Activated gamma-delta T cell treated with anti-CD3 and anti-CD28 coated beads, Interleukin-2, amount 50 U/mL, for 16 hours (primary cell): ENCODE results near the gene SLPI.

Experiments
- DNase-seq: peaks from one replicate; pipeline ENCODE4 v3.0.0-alpha.2; 2020; ENCODE audit warnings: low read depth

Gene SLPI

DNA sequence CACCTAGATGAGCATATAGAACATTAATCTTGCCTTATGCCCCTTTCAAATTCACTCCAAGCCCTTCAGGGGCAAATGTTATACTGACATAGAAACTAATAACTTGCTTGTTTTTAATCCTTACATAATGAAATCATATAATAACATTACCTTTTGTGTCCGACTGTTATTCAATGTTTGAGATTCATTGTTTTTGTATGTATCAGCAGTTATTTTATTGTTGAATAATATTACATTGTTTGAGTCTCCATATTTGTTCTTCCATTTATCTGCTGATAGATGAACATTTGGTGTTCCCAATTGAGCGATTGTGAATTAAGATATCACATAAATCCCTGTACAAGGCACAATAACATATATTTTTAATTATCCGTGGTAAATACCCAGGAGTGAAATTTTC lies 41.5 kb downstream of the SLPI start:
- DNase-seq, result no peak

DNA sequence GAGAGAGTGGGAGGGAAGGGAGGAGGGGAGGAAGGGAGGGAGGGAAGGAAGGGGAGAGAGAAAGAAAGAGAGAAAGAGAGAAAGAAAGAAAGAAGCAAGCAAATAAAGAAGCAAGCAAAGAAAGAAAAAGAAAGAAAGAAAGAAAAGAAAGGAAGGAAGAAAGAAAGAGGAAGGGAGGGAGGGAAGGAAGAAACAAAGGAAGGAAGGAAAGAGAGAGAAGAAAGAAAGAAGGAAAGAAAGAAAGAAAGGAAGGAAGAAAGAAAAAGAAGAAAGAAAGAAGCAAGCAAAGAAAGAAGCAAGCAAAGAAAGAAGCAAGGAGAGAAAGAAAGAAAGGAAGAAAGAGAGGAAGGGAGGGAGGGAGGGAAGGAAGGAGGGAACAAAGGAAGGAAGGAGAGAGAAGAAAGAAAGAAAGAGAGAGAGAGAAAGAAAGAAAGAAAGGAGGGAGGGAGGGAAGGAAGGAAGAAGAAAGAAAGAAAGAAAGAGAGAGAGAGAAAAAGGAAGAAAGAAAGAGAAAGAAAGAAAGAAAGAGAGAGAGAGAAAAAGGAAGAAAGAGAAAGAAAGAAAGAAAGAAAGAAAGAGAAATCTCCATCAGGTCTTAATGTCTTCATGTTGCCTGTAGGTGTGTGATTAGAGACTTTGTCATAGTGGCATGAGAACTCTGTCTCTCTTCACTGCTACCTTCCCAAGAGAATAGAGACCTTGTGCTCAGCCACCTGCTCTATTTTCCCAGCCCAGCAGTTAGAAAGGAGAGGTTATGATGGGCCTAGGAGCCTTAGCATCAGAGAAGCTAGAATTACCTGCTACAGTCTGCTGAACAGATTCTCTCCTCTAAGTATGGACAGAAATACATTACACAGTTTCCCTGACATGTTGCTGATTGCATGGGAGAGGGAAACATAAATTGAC lies 42.5 kb downstream of the SLPI start:
- no peak for DNase-seq

DNA sequence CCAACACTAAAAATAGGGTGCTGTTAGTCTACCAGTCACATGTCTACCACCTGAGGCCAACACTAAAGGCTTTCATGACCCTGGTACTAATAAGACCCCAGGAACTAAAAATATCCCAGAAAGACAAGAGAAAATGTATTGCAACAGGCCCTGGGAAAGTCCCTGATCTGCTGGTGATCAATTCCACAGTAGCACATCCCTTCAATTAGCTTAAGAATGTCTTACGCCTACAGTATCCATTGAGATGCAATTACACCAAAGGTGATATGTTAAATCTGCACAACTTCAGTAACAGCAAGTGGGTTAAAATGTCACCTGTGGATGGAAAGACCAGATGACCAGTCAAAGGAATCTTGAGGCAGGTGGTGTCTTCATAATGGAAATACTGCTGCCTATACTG lies 44.4 kb downstream of the SLPI start:
- no peak for DNase-seq

DNA sequence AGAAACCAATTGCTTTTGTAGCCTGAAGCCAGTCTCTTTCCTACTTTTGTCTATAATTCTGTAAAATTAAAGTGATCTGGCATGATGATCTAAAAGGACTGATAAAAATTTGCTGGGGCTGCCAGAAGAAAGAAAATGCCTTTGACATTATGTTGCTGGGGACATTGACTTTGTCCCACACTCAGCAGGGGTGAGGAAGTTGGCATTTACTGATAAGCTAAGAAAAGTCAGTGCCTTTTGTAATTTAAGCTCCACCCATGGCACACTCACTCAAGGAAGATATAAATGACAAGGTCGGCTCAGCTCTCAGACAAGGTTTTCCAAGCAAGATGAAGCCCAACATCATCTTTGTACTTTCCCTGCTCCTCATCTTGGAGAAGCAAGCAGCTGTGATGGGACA lies 47.6 kb downstream of the SLPI start, which contains the start of gene SEMG1:
Gene SEMG1, plus strand, starts transcription at position 309 of the 400 bp plus-strand sequence. Its CDS starts 21 bp downstream, at position 330.
- DNase-seq, result no peak
